HL-60/S4 treated with retinoic acid at 250 ng/mL for 4 days and 3 days (cell line): Measurements from ENCODE around the gene CEP170.

Source experiments
- in situ Hi-C: fragments of 300-500 bp; cut with MboI; formaldehyde crosslinking; loops from 2 replicates; pipeline ENCODE4 v1.7.0; 2022; ENCODE audit warnings: low sequenced_read_pairs

CEP170 gene

DNA sequence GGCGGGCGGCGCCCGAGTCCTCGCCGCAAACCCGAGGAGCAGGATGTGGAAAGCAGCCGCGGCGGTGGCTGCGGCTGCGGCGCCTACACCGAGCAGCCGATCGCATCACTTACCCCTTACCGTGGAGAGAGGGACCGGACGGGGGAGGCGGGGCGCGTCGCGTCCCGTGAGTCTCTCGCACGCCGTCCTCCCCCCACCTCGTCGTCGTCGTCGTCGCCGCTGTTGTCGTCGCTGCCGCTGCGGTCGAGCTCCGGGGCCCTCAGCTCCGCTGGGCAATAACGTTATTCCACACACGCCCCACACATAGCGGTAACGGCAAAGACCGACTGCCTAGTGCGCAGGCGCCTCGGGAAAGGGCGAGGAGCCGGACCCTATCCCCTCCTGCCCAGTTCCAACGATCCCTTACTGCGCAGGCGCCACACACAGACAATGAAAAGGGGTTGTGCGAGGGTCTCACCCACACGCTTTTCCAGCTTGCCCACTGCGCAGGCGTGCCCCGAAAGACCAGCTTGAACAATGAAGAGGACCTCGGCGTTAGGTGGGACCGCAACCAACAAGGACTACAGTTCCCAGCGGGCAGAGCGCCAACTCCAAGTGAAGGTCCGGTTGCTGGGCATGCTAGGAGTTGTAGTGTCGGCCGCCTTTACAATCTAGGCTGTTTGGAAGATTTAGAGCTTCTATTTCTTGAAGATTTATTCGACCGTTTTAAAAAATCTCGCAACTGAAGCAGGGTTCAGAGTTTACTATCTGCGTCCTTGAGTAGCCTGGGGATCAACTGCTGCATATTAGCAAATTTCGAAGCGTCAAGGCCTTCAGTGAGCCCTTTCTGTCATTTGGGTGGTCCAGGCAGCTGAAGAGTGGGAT, at the start of gene CEP170:
TSS of gene CEP170 (minus strand) at position 355 of the 864 bp plus-strand sequence. CDS start 30,001 bp downstream, outside the sequence.
- in situ Hi-C loops, result no loop called here

DNA sequence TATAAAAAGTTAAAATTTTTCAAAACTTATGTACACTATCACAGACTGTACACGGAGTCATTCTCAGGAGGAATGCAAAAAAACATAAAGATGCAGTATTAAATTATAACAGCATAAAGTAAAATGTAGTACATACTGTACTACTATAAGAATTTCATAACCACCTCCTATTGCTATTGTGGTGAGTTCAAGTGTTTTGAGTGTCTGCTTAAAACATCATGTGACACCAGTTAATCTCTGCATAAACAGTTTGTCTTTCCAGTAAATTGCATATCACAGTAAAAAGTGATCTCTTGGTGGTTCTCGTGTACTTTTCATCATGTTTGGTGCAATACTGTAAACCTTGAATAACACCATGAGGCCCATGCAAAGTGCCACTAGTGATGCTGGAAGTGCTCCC, 46.0 kb upstream of the CEP170 start:
- in situ Hi-C loops, result loop anchor here (25.0 kb wide), 1 partner anchor 839 kb away; no protein-coding TSS in a partner anchor

DNA sequence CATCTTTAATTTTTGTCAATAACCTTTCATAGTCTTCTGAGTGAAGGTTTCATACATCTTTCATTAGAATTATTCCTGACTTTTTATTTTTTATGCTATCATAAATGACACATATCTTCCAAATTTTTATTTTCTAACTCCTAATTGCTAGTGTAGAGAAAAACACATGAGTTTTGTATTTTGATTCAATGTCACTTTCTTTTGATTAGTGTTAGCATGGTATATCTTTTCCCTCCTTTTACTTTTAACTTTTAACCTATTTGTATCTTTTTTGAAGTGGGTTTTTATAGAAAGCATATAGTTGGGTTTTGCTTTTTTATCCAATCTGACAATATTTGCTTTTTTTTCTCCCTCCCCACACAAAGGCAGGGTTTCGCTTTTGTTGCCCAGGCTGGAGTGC, 44.0 kb upstream of the CEP170 start:
- in situ Hi-C loops, result no loop called here

DNA sequence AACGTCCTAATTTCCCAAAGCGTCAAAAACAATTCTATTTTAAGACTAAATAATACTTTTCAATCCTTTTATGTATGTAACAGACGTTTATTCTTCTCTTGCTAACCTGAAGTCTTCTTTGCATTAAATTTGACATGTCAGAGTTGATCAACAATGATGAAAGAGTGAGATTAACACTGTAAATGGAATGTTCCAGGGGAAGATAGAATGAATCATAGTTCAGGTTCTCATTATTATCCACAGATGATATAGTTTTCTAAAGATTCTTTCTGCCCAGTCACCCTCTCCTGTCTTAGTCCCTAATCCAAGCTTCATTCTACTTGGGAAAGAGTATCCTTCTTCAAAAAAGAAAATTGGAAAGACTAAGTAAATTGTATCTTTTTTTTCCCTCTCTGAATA, 39.6 kb upstream of the CEP170 start:
- in situ Hi-C loops, result no loop called here

DNA sequence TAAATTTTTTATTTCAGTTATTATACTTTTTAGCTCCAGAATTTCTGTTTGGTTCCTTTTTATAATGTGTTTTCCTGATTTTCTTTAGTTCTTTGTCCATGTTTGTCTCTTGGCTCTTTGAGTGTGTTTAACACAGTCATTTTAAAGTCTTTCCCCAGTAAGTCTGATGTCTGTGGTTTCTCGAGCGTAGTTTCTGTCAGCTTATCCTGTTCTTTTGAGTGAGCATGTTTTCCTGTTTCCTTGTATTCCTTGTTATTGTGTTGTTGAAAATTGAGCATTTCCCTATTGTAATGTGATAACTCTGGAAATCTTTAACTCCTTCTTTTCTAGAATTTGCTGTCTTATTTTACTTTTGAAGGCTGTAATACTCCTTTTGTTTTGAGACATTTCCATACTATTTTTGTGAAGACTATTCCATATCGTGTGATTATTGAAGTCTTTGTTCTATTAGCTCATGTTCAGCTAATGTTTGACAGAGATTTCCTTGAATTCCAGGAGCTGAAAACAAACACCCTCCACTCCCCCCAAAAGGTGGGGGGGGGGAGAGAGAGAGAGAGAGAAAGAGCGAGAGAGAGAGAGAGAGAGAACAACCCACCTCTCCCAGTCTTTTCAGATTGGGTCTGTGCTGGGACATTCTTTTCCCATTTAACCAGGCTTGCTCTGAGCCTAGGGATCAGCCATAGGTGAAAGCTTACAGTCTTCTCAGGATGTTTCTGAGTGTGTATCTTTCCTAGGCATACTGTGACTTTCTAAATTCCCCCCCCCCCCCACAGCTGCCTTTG, 39.1 kb upstream of the CEP170 start:
- in situ Hi-C loops, result no loop called here

DNA sequence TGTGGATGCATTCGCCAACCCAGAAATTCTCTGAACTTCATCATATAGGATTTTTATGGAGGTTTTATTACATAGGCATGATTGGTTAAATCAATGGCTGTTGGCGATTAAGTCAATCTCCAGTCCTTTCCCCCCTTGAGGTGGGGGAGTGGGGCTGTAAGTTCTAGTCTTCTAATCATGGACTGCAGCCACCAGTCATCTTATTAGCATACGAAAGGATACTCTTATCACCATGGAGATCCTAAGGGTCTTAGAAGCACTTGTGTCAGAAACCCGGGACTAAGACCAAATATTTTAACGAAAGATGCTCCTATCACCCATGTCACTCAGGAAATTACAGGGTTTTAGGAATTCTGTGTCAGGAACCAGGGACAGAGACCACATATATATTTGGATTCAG, 37.0 kb upstream of the CEP170 start:
- in situ Hi-C loops, result no loop called here

DNA sequence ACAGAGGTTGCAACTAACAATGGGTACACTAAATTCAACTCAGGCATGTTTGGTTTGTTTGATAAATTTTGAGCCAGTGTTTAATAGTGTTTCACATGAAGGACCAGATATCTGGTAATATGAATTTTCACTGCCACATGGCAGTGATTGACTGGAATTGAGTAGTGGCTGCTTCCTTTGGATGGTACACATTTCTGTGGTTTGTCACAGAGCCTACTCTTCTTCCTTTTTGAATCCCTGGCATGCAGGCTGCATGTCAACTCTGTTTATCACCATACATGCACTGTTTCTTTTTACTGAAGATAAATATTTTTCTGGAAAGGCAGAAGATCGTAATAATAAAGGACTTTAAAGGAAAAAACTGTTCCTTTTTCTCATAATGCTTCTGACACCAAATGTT, 36.2 kb upstream of the CEP170 start:
- in situ Hi-C loops, result no loop called here

DNA sequence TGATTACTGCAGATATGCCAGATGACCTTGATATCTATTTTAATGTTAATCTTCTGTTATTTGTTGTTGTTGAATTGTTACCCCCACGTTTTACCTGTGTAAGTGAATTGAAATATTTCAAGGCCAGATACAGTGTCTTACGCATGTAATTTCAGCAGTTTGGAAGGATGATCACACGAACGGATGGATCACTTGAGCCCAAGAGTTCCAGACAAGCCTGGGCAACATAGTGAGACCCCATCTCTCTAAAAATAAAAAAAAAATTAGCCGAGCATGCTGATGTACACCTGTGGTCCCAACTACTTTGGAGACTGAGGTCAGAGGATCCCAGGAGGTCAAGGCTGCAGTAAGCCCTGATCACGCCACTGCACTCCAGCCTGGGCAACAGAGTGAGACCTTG, 33.0 kb upstream of the CEP170 start:
- in situ Hi-C loops, result no loop called here

DNA sequence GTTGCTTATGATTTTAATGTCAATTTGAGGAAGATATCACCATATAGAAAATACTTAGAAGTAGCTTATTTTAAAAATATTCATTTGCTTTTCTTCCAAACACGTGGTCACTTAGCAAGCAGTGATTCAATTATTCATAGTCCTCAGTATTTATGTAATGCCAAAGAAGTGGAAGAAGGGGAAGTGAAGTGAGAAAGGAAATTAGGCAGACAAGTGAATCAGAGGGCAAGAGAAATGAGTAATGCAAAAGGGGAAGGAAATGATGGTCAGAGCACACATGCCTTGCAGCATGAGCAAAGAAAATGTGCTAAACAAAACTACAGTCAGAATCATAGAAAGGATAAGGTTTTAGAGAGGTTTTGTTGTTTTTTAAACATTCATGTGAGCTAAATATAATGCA, 32.6 kb upstream of the CEP170 start:
- in situ Hi-C loops, result no loop called here

DNA sequence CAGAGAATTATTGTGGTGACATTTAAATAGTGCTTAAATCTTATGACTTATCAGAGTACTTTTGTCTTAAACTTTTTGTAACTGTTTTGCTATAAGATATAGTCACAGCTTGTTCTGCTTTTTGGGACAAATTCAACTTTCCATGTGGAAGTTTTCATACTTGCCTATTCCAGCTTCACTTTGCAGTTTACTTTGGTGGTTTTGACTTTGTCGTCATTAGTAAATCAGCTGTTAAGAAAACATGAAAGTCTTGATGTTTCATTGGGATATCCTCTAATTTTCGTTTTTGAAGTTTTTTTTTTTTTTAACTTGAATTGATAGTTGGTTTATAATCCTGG, 32.0 kb upstream of the CEP170 start:
- in situ Hi-C loops, result no loop called here

DNA sequence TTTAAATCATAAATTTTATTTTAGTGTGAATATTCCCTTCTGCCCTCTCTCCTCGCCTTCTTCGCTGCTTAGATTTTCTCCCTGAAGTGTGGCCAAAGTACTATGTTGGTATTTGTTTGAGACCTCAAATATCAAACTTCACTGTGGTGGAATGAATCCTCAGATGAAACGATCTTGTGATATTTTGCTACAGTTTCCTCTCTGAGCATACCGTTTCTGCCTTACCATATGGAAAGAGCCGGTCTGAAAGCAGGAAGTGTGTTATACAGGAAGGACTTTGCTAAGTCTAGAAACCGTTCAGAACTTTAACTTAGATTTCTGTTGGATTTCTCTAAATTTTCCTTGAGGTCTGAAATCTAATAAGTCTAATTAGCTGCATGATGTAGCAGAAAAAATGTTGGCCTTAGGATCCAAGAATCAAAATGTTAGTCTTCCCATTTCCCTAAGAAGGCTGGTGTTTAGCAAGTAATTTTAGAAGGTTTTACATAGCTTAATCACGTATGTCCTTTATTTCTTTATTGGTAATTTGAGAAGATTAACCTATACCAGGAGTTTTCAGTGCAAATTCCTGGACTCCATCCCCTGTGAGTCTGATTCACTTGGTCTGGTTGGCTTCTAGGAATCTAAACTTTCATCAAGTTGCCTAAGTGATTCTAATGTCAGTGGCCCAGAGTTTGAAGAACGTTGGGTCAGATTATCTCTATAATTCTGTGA, 31.5 kb upstream of the CEP170 start:
- in situ Hi-C loops, result no loop called here

DNA sequence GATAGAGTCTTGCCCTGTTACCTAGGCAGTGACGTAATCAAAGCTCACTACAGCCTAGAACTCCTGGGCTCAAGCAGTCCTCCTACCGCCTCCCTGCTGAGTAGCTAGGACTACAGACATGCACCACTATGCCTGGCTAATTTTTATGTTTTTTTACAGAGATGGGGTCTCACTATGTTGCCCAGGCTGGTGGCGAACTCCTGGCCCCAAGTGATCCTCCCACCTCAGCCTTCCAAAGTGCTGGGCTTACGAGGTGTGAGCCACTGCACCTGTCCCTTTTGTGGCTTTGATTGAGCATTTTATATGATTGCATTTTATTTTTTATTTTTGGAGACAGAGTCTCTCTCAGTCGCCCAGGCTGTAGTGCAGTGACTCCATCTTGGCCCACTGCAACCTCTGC, 26.6 kb upstream of the CEP170 start:
- in situ Hi-C loops, result no loop called here

DNA sequence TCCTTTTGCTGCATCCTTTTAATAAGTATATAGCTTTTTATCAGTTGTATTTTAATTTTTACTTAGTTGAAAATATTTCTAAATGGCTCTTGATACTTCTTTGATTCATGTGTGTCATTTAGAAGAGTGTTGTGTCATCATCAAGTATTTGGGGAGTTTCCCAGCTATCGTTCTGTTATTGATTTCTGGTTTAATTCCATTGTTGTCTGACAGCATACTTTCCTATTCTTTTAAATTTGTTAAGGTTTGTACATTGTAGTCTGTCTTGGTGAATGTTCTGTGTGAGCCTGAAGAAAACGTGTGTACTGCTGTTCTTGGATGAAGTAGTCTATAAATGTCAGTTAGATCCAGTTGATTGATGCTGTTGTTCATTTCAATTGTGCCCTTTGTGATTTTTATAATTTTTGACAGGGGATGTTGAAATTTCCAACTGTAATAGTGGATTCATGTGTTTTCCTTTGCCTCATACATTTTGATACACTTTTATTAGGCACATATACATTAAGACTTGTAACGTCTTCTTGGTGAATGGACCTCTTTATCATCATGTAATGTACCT, 25.6 kb upstream of the CEP170 start:
- in situ Hi-C loops, result no loop called here

DNA sequence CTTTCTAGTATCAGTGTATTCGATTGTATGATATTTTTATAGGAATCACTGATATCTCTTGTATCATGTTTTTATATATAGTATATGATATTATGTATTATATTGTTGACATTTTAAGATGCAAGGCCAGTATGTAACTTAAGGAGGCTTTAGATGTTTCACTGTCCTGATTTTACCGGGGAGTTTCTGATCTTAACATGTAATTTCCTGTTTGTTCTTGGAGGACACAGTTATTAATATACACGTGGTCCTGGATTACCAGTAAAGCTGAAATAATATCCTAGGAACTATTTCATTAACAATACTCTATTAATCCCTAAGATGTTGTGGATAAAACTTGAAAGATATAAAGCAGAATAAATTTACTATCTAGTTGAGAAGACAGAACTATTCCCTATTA, 20.2 kb upstream of the CEP170 start:
- in situ Hi-C loops, result no loop called here

DNA sequence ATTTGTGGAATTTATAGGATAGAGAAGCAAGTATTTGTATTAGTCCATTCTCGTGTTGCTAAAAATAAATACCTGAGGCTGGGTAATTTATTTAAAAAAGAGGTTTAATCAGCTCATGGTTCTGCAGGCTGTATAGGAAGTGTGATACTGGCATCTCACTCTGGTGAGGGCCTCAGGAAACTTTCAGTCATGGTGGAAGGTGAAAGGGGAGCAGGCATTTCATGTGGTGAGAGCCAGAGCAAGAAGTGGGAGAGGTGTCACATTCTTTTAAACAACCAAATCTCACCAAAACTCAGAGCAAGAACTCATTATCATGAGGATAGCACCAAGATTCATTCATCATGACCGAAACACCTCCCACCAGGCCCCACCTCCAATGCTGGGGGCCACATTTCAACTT, 18.9 kb upstream of the CEP170 start:
- in situ Hi-C loops, result no loop called here

DNA sequence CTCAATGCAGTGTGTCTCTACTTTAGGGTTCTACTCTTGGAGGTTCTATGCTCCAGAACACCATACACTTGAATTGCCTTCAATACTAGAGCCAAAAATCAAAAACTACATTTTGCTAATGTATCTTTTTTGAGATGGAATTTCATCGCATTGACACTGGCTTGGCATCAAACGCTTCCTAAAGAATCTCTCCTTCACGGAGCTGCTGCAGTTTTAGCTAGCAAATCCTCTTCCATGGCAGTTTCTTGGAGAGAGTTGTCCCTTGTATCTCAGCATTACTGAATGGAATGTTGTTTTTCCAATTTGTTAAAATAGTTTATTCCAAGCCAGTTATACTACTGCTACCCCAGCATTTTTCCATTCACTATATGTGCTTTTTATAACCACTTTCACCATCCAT, 18.4 kb upstream of the CEP170 start:
- in situ Hi-C loops, result no loop called here

DNA sequence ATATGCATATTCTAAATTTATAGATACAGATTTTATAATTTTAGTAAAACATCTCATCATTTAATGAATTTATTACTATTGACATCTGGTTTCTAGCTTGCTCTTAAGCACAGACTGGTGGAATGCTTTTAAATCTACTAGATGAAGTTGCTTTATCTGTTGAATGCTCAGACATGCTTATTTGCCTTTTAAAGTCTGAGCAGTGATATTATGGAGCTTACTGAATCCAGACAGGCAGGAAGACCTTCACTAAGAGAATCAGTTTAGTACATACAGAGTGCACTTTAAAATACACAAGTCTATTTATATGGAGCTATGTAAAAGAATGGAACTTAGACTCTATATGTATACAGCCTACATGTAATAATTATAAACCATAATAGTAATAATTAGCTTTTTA, 17.3 kb upstream of the CEP170 start:
- in situ Hi-C loops, result no loop called here

DNA sequence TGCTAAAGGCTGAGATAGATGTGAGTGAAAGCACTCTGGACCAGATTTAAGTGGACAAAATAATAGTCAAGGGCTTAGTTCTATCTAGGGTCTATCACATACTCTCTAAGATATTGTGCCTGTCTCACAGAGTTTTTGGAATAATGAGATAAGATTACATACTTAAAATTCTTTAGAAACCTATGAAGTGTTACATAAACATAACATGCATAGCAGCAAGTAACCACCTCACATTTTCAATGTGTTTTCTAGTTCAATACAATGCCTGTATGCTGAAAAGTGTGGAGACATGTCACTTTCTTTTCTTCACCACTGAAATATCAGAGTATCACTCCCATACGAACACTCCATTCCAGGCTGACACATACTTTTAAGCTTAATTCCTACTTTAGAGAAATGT, 16.9 kb upstream of the CEP170 start:
- in situ Hi-C loops, result no loop called here

DNA sequence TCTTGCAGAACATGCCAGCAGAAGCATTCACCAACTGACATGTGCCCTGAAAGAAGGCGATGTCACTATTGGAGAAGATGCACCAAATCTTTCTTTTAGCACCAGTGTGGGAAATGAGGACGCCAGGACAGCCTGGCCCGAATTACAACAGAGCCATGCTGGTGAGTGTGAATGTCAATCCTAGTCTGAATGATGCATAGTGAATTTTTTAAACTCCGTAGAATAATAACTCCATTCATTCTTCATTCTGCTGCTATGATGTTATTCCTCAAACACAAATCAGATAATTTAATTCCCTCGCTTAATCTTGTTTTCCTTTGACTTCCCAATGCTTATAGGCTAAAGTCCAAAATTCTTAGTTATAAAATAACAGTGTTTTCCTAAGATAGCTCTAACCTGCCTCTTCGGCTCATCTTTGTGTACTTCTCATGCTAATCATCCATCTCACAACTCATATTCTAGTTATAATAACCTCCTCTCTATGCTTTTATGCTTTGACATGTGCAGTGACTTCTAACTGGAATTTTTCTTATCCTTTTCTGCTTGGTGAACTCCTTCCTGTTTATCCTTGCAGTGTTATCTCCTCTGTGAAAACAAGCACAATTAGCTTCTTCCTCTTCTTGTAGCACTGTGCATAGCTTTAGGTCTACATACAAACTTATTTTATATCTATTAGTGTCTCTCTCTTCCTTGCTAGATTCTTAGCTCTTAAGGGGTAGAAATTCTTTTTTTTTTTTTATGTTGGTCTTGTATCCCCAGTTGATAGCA, 15.2 kb upstream of the CEP170 start:
- in situ Hi-C loops, result no loop called here

DNA sequence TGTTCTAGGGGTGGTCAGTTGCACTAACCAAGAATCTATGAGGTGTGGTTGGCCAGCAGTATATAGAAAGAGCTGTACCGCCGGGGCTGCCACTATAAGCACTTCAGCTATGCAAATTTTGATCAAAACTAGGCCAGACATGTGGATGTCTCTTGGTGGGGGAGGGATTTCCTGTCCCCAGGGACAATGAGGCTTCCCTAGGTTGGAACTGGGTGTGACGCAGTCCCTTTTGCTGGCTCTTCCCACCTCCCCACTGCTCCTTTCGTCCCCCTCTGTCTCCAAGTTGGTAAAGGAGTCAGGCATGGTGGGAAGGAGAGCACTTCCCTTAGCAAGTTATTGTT, 14.3 kb upstream of the CEP170 start:
- in situ Hi-C loops, result no loop called here
